ENCODE data around the gene SLC40A1. TPM values are rescaled to one million over a fixed set of nuclear protein-coding genes. Genes with fewer than 3 reads are reported as not detected.

SLC40A1 gene
- total RNA-seq, 1 experiment from 2014 or later: 109 TPM

DNA sequence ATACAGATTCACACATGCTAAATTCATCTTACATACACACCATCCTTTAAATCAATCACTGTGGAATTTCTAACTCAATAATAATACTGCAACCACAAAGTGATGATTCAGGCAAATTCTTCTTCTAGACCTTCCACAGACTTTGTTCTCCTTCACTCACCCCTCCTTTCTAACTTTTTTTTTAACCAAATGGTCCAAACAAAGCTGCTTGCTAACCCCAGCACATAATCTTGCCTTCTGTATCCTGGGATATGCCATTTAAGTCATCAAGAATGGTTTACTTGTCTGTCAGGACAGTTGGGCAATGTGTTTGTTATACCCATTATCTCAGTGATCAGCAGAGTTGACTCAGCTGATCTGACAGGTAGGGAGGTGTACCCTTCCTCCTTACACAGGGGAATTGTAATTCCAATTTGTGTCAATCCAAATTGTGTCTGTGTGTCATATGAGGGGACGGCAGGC, 10.0 kb downstream of the SLC40A1 start:
- H3K4me1 ChIP-seq: peaks cover 18% of the 10 kb centered on the region
- intact Hi-C loops (cut with micrococcal nuclease; ENCODE audit: unreplicated experiment): no loop called here
- Mint-ChIP-seq H3K36me3 (ENCODE audit: insufficient read depth, unreplicated experiment) (peaks cover 81% of the 10 kb centered on the region), H3K27me3 (ENCODE audit: insufficient read depth, unreplicated experiment) (no peaks in the 10 kb centered on the region), H3K27ac (ENCODE audit: unreplicated experiment) (no peak overlapping the region), H3K4me3 (ENCODE audit: unreplicated experiment) (no peak overlapping the region), H3K4me1 (ENCODE audit: low read depth, unreplicated experiment) (peaks cover 20% of the 10 kb centered on the region), H3K9me3 (ENCODE audit: unreplicated experiment) (no peaks in the 10 kb centered on the region)
- no peak for DNase-seq
- peaks cover 2% of the 10 kb centered on the region; the same call in 1 of the 2 replicates for H3K36me3 ChIP-seq (ENCODE audit: control insufficient read depth, insufficient read depth, low read length)
- TF ChIP-seq, protein P1, sequence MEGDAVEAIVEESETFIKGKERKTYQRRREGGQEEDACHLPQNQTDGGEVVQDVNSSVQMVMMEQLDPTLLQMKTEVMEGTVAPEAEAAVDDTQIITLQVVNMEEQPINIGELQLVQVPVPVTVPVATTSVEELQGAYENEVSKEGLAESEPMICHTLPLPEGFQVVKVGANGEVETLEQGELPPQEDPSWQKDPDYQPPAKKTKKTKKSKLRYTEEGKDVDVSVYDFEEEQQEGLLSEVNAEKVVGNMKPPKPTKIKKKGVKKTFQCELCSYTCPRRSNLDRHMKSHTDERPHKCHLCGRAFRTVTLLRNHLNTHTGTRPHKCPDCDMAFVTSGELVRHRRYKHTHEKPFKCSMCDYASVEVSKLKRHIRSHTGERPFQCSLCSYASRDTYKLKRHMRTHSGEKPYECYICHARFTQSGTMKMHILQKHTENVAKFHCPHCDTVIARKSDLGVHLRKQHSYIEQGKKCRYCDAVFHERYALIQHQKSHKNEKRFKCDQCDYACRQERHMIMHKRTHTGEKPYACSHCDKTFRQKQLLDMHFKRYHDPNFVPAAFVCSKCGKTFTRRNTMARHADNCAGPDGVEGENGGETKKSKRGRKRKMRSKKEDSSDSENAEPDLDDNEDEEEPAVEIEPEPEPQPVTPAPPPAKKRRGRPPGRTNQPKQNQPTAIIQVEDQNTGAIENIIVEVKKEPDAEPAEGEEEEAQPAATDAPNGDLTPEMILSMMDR (IDR thresholded peaks at IDR 0.05; ENCODE audit: insufficient read depth in 1 of 2, low read depth in 1 of 2, low read length in 1 of 2, severe bottlenecking in 1 of 2, unreplicated experiment in 1 of 2): no peak
- H3K9me3 ChIP-seq: no peaks in the 10 kb centered on the region
- POLR2A ChIA-PET: no interaction called here
- no peaks in the 10 kb centered on the region for H3K27me3 ChIP-seq (replicated peaks; ENCODE audit: control insufficient read depth, insufficient read depth, low read length)
- BruUV-seq (replicated peaks): no TSS peak
- H3K4me3 ChIP-seq (ENCODE audit: low read depth, low read length): no peak overlapping the region
- CTCF ChIA-PET: no interaction called here

DNA sequence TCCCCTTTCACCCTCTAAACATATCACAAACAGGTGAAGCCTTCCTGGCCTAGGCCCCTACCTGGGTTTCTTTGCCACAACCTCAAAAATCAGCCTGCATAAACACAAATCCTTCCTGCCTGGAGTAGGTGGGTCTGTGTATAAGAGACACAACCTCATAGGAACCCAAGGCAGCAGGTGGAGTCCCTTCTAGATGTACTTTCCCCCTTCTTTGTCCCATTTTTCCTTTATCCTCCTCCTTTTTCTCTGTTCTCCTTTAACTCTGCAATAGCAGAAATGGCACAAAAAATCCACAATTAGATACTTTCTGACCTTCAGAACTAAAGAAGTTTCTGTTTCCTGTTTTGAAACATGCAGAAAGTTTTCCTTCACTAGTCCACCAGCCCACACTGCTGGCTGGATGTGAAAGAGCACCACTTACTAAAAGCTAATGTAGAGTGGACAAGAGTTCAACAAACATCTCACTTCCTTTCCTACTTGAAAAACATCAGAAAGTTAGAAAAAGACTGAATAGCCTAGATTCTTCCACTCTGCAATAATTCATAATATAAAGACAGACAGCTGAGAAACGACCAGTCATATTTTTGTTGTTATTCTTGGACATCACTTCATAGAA, 11.2 kb downstream of the SLC40A1 start:
- H3K4me3 ChIP-seq (ENCODE audit: low read depth, low read length): no peak overlapping the region
- BruUV-seq (replicated peaks): no TSS peak
- POLR2A ChIA-PET: no interaction called here
- intact Hi-C loops (cut with micrococcal nuclease; ENCODE audit: unreplicated experiment): no loop called here
- Mint-ChIP-seq H3K36me3 (ENCODE audit: insufficient read depth, unreplicated experiment) (peaks cover 80% of the 10 kb centered on the region), H3K4me3 (ENCODE audit: unreplicated experiment) (no peak overlapping the region), H3K4me1 (ENCODE audit: low read depth, unreplicated experiment) (peaks cover 8% of the 10 kb centered on the region), H3K9me3 (ENCODE audit: unreplicated experiment) (no peaks in the 10 kb centered on the region), H3K27me3 (ENCODE audit: insufficient read depth, unreplicated experiment) (no peaks in the 10 kb centered on the region), H3K27ac (ENCODE audit: unreplicated experiment) (no peak overlapping the region)
- CTCF ChIA-PET: no interaction called here
- H3K27me3 ChIP-seq (replicated peaks; ENCODE audit: control insufficient read depth, insufficient read depth, low read length): no peaks in the 10 kb centered on the region
- TF ChIP-seq, protein P1 (IDR thresholded peaks at IDR 0.05; ENCODE audit: insufficient read depth in 1 of 2, low read depth in 1 of 2, low read length in 1 of 2, severe bottlenecking in 1 of 2, unreplicated experiment in 1 of 2): no peak
- H3K4me1 ChIP-seq: peaks cover 6% of the 10 kb centered on the region
- H3K36me3 ChIP-seq (ENCODE audit: control insufficient read depth, insufficient read depth, low read length): peaks cover 3% of the 10 kb centered on the region; the same call in 1 of the 2 replicates
- H3K9me3 ChIP-seq: no peaks in the 10 kb centered on the region
- DNase-seq: no peak

DNA sequence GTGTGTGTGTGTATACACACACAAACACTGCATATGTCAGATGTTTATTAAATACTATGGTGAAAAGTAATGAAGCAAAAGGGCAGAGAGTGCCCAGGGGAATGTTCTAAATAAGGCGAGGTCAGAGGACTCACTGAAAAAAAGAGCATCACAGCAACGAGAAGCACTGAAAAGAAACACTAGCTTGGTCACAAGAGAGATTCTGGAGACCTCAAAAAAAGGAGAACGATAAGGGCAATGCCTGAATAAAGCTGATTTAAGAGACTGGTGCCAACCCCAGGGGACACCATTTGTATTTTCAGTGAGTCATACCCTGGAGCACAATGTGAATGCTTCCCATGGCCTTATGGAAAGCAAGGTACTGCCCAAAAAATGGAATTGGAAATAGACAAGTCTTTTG, 14.5 kb downstream of the SLC40A1 start:
- Mint-ChIP-seq H3K27ac (ENCODE audit: unreplicated experiment) (no peak overlapping the region), H3K27me3 (ENCODE audit: insufficient read depth, unreplicated experiment) (no peaks in the 10 kb centered on the region), H3K9me3 (ENCODE audit: unreplicated experiment) (no peaks in the 10 kb centered on the region), H3K4me3 (ENCODE audit: unreplicated experiment) (no peak overlapping the region), H3K36me3 (ENCODE audit: insufficient read depth, unreplicated experiment) (peaks cover 70% of the 10 kb centered on the region), H3K4me1 (ENCODE audit: low read depth, unreplicated experiment) (peaks cover 7% of the 10 kb centered on the region)
- no peaks in the 10 kb centered on the region for H3K27me3 ChIP-seq (replicated peaks; ENCODE audit: control insufficient read depth, insufficient read depth, low read length)
- peaks cover 5% of the 10 kb centered on the region for H3K36me3 ChIP-seq (ENCODE audit: control insufficient read depth, insufficient read depth, low read length)
- H3K9me3 ChIP-seq: no peaks in the 10 kb centered on the region
- CTCF ChIA-PET: no interaction called here
- H3K4me3 ChIP-seq (ENCODE audit: low read depth, low read length): no peak overlapping the region
- BruUV-seq (replicated peaks): no TSS peak
- intact Hi-C loops (cut with micrococcal nuclease; ENCODE audit: unreplicated experiment): no loop called here
- POLR2A ChIA-PET: no interaction called here
- no peak for DNase-seq
- TF ChIP-seq, protein P1 (IDR thresholded peaks at IDR 0.05; ENCODE audit: insufficient read depth in 1 of 2, low read depth in 1 of 2, low read length in 1 of 2, severe bottlenecking in 1 of 2, unreplicated experiment in 1 of 2): no peak
- H3K4me1 ChIP-seq: peaks cover 10% of the 10 kb centered on the region

All from Caco-2 (cell line).